SW480 (cell line): ENCODE data around the gene DLEC1.

Experiments
- DNase-seq: peaks from one replicate; pipeline ENCODE4 v3.0.0-alpha.2; 2016; ENCODE audit warnings: low spot score

DLEC1 gene

GRCh38 chr3:38137615-38138348 lies 98.8 kb downstream of the DLEC1 start:
- DNase-seq, result no peak

- DNase-seq, result peak; percentile 64
Observed at GRCh38 chr3:38138349-38139190, 99.6 kb downstream of the DLEC1 start, which contains the start of gene MYD88. Gene MYD88, plus strand, starts transcription at chr3:38138661. Its CDS starts 40 bp downstream, at chr3:38138701.

- DNase-seq, result no peak
Observed at GRCh38 chr3:38139191-38139590, 100.2 kb downstream of the DLEC1 start.

GRCh38 chr3:38139652-38140051 lies 100.6 kb downstream of the DLEC1 start:
- DNase-seq, result no peak

GRCh38 chr3:38140326-38141172 lies 101.5 kb downstream of the DLEC1 start:
- DNase-seq, result no peak

- DNase-seq, result no peak
Observed at GRCh38 chr3:38141173-38141951, 102.4 kb downstream of the DLEC1 start.

- DNase-seq, result peak; percentile 94
Observed at GRCh38 chr3:38141952-38142273, 102.9 kb downstream of the DLEC1 start.

GRCh38 chr3:38142959-38143358 lies 104.0 kb downstream of the DLEC1 start:
- DNase-seq, result no peak

DNA sequence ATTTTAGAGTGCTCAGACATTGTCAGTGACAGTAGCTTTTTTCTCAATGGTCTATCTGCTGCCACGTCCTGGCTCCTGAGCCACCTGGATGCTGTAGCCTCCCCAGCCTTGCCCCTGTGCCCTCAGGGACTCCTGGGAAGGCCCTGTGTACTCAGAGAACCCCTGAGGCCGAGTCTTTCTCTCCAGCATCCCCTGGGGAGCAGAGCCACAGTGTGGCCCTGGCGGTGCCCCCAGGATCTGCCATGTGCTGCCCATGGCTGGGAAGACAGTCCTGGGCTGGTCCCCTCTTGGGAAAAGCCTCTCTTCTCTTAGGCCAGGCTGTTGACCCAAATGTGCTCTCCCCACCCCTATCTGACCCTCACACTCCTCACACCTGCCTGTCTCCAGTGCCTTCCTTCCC lies 104.5 kb downstream of the DLEC1 start:
- no peak for DNase-seq

- no peak for DNase-seq
Observed at GRCh38 chr3:38146504-38146903, 107.5 kb downstream of the DLEC1 start.

GRCh38 chr3:38147421-38147820 lies 108.4 kb downstream of the DLEC1 start:
- no peak for DNase-seq

DNA sequence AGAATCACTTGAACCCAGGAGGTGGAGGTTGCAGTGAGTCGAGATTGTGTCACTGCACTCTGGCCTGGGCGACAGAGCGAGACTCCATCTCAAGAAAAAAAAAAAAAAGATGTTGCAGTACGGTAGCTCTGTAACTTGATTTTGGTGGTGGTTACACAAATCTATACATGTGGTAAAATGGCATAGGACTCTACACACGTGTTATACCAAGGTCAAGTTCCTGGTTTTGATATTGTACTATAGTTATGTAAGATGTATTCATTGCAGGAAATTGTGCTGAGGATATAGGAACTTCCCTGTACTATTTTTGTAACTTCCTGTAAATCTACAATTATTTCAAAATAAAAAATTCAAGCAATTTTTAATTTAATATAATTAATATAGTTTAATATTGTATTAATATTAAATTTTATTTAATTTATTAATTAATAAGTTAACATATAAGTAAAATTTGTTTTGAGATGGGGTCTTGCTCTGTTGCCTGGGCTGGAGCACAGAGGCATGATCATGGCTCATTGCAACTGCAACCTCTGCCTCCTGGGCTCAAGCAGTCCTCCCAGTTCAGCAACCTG lies 109.4 kb downstream of the DLEC1 start:
- no peak for DNase-seq

- no peak for DNase-seq
Observed at GRCh38 chr3:38149708-38150107, 110.7 kb downstream of the DLEC1 start.

DNA sequence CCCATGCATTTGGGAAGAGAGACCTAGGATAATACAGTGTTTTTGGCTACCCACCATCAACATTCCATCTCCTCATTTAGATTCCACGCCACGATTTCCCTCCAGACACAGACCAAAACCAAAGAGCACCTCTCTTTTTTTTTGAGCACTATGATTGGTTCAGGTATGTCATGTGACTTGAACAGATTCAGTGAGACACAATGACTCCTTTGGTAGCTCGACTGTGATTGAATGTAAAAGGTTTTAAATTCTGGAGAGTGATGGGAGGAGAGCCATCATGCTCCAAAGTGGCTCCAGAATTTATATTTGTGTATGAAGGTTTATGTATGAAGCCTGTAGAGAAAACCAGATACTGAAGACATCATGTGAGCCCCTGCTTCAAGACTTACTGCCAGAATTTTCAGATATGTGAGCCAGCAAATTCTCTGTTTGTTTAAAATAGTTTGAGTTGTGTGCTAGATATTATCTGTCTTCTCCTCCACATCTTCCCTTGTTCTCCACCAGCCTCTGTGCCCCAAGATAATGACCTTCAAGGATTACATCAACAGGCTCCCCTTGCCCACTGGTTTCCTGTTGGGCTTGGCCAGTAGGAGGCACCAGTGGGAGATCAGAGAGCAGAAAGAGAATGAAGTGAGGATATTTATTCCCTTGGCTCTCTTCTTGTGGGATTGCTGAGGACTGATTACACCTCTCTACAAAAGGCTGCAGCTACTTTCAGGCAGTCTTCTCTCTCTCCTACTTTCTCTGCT lies 111.9 kb downstream of the DLEC1 start:
- DNase-seq, result no peak

- peak; percentile 88 for DNase-seq
Observed at GRCh38 chr3:38151667-38152265, 112.8 kb downstream of the DLEC1 start.

- DNase-seq, result no peak
Observed at GRCh38 chr3:38152609-38153008, 113.6 kb downstream of the DLEC1 start.

DNA sequence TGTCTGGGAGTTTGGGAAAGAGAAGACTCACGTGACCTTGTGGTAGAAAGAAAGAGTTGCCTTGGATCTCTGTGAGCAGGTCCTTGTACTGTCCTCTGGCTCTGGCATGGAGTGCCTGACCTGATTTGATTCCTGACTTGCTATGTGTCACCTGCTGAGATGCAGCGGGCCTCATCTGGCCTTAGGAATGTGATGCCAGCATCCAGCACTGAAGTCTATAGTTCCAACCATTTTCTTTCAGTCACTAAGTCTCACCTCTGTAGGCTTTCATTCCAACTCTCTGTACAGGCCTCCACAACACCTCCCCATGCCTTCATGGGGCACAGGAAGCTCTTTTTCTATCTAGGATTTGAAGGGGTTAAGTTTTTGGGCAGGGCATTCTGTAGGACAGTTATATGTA lies 114.2 kb downstream of the DLEC1 start:
- no peak for DNase-seq

- DNase-seq, result no peak
Observed at GRCh38 chr3:38154033-38154494, 115.1 kb downstream of the DLEC1 start.

GRCh38 chr3:38154625-38155255 lies 115.7 kb downstream of the DLEC1 start:
- DNase-seq, result no peak

GRCh38 chr3:38155825-38156224 lies 116.8 kb downstream of the DLEC1 start:
- DNase-seq, result no peak
